Measurements from ENCODE around the gene SESN1.

DNA sequence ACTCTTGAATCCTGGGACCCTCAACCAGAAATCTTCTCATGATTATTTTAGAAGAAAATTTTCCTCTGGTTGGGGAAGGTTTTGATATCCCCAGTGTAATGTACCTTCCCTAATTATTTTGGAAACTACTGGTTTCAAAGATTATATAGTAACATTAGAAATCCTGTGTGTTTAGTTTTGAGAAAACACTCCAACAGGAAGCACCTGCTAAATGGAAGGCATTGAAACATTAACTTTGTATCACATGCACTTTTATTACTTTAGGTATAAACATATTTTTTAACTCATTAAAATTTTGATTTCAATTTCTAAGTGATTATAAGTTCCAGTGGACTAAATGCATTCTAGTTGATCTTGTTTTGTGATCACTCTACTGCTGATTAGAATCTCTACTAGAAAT, 109.3 kb downstream of the SESN1 start:
- TF ChIP-seq ELF4 (CRISPR knock-in tag; IDR thresholded peaks at IDR 0.05) (no peak), CTCF (IDR thresholded peaks at IDR 0.05 in 2 of 3, conservative IDR thresholded peaks at IDR 0.05 in 1 of 3; ENCODE audit: insufficient read depth in 2 of 3, low read depth in 1 of 3, low read length in 3 of 3) (no peak), NR3C1 (CRISPR knock-in tag; IDR thresholded peaks at IDR 0.05) (no peak), ZBTB1 (CRISPR knock-in tag; IDR thresholded peaks at IDR 0.05; ENCODE audit: borderline replicate concordance, low read depth) (no peak)
